GM12878 (cell line): ENCODE measurements around the gene RAB28. TPM values are rescaled to one million over a fixed set of nuclear protein-coding genes. Genes with fewer than 3 reads are reported as not detected.

Experiments
- ATAC-seq: fragments of 200-7000 bp; cut with Tn5 transposase; 3 replicates; pipeline ENCODE4 v1.9.1; 2020; ENCODE audit warnings: mild to moderate bottlenecking, moderate library complexity
- BruUV-seq: library from RNA; stranded (reverse); fragments of 400-500 nt; replicated peaks from 2 replicates; lab custom pipeline; 2021; lab: Mats Ljungman, UMichigan
- CTCF ChIA-PET: fragments of 300-600 bp; sonication (Branson Sonifier 250); formaldehyde crosslinking; extraction: SDS; loops from one replicate; lab custom pipeline; 2021; ENCODE audit warnings: inconsistent platforms; lab: Yijun Ruan, JAX
- POLR2A ChIA-PET: fragments of 350-600 bp; formaldehyde crosslinking; extraction: SDS; loops from one replicate; lab custom pipeline; 2021; ENCODE audit warnings: inconsistent platforms; lab: Charles Lee
- RAD21 ChIA-PET: fragments of 300-600 bp; sonication (Branson Sonifier 250); formaldehyde crosslinking; loops from one replicate; lab custom pipeline; 2023; ENCODE audit warnings: antibody characterized with exemption; ENCODE audit not compliant: unreplicated experiment; lab: Charles Lee
- SMC1A ChIA-PET: fragments of 300-600 bp; sonication (Branson Sonifier 250); formaldehyde crosslinking; loops from one replicate; lab custom pipeline; 2023; ENCODE audit not compliant: unreplicated experiment, uncharacterized antibody; lab: Charles Lee
- DNase-seq: peaks from one replicate; pipeline ENCODE4 v3.0.0-alpha.2; 2011; ENCODE audit warnings: low read depth, low spot score
- FAIRE-seq: peaks from 3 replicates; lab custom pipeline; 2011; peaks lifted over from hg19 to GRCh38; lab: Jason Lieb, UNC
- H2AFZ ChIP-seq: 2 replicates; pipeline ENCODE4 v1.6.0; 2011; ENCODE audit warnings: low read depth, low read length, control low read depth; ENCODE audit not compliant: control insufficient read depth
- H3K27ac ChIP-seq: 2 replicates; pipeline ENCODE4 v1.5.1; 2011; ENCODE audit warnings: control low read depth; ENCODE audit not compliant: control insufficient read depth, insufficient read depth
- H3K27me3 ChIP-seq, 2 experiments: replicated peaks in 1 of 2; 2 replicates each; pipeline versions ENCODE4 v1.6.0 to v1.6.1; 2011; ENCODE audit warnings: low read length in 1 of 2; ENCODE audit not compliant: control insufficient read depth in 2 of 2, insufficient read depth in 2 of 2
- H3K36me3 ChIP-seq, 2 experiments: 2 replicates each; pipeline ENCODE4 v1.5.1; 2011; ENCODE audit warnings: low read length in 1 of 2; ENCODE audit not compliant: control insufficient read depth in 2 of 2, insufficient read depth in 2 of 2
- H3K4me1 ChIP-seq: 2 replicates; pipeline ENCODE4 v1.6.1; 2011; ENCODE audit warnings: mild to moderate bottlenecking, low read length, moderate library complexity, mixed read lengths; ENCODE audit not compliant: control insufficient read depth, insufficient read depth
- H3K4me2 ChIP-seq: 2 replicates; pipeline ENCODE4 v1.6.0; 2011; ENCODE audit warnings: control low read depth; ENCODE audit not compliant: control insufficient read depth, insufficient read depth
- H3K4me3 ChIP-seq: fragments of 200-600 bp; sonication (generic); 2 replicates; pipeline ENCODE4 v1.5.1; 2016
- H3K79me2 ChIP-seq: 2 replicates; pipeline ENCODE4 v1.6.0; 2011; ENCODE audit warnings: low read length; ENCODE audit not compliant: control insufficient read depth, insufficient read depth
- H3K9ac ChIP-seq: 2 replicates; pipeline ENCODE4 v1.8.0; 2011; ENCODE audit warnings: low read length, control low read depth, mixed read lengths; ENCODE audit not compliant: control insufficient read depth, insufficient read depth
- H3K9me3 ChIP-seq: replicated peaks from 3 replicates; pipeline ENCODE4 v1.5.1; 2011; ENCODE audit warnings: mild to moderate bottlenecking, low read length; ENCODE audit not compliant: control insufficient read depth, insufficient read depth
- H4K20me1 ChIP-seq: 2 replicates; pipeline ENCODE4 v1.6.0; 2011; ENCODE audit not compliant: control insufficient read depth, insufficient read depth
- CTCF ChIP-seq, 3 experiments: IDR thresholded peaks in 2 of 3; conservative IDR thresholded peaks in 1 of 3; 2 replicates each; pipeline ENCODE4 v1.5.1; 2011; ENCODE audit warnings: low read depth in 3 of 3, low read length in 3 of 3, mild to moderate bottlenecking in 3 of 3, control low read depth in 2 of 3, moderate library complexity in 2 of 3, inconsistent platforms in 1 of 3, mixed read lengths in 1 of 3; ENCODE audit not compliant: control insufficient read depth in 2 of 3, insufficient read depth in 1 of 3; ENCODE audit errors: extremely low read depth in 1 of 3
- NR2C2 ChIP-seq: IDR thresholded peaks from 2 replicates; pipeline ENCODE4 v1.6.1; 2011; ENCODE audit warnings: borderline replicate concordance, low read depth; ENCODE audit not compliant: control insufficient read depth, insufficient read length
- RAD21 ChIP-seq: IDR thresholded peaks from 2 replicates; pipeline ENCODE4 v1.6.1; 2011; ENCODE audit warnings: mild to moderate bottlenecking, low read depth, low read length, moderate library complexity; ENCODE audit not compliant: insufficient read depth
- ZNF274 ChIP-seq: IDR thresholded peaks from one replicate; pipeline ENCODE4 v1.8.0; 2011; ENCODE audit not compliant: insufficient read length, insufficient read depth
- ZNF622 ChIP-seq: fragments of 450-650 bp; IDR thresholded peaks from 2 replicates; pipeline ENCODE4 v1.6.1; 2017; ENCODE audit warnings: mild to moderate bottlenecking, inconsistent platforms
- WGBS: methylation state at CpG from one replicate; pipeline ENCODE4 v1.1.6; 2016; ENCODE audit warnings: low lambda C conversion rate; ENCODE audit not compliant: insufficient replicate concordance, insufficient coverage; ENCODE audit errors: missing lambda C conversion rate; 5-methylcytosine and 5-hydroxymethylcytosine counted together
- in situ Hi-C: fragments of 300-500 bp; cut with MboI; formaldehyde crosslinking; loops from 9 replicates; pipeline ENCODE4 v1.14.3; 2018; ENCODE audit warnings: mixed read lengths
- intact Hi-C: fragments of 100-400 bp; cut with micrococcal nuclease; formaldehyde crosslinking; loops from one replicate; pipeline ENCODE4 v1.14.2; 2022; ENCODE audit not compliant: unreplicated experiment
- polyA plus RNA-seq, 11 experiments: library from polyadenylated mRNA; depleted of rRNA in 4 of 11; unstranded in 6 of 11; stranded (reverse) in 5 of 11; fragments of >200 nt; fragmentation: Nextera tagmentation in 4 of 11; fragmentation: Illumina TruSeq in 1 of 11; extraction: Ambion mirVana in 4 of 11; extraction: Trizol in 1 of 11; gene quantifications; 1 replicate in 1 of 11; 2 replicates in 10 of 11; pipeline versions ENCODE4 v1.2.1 to v1.2.3, GENCODE V29; 2011 to 2016; ENCODE audit warnings: inconsistent platforms in 2 of 11, missing spikeins in 2 of 11, low read depth in 1 of 11
- total RNA-seq, 4 experiments: library from RNA; depleted of rRNA in 3 of 4; stranded (reverse); fragments of >200 nt in 3 of 4; fragmentation: Illumina TruSeq in 1 of 4; extraction: Trizol in 1 of 4; gene quantifications; 2 replicates each; pipeline versions ENCODE4 v1.2.1 to v1.2.3, GENCODE V29; 2013 to 2021

Gene RAB28
- total and polyA plus RNA-seq, 10 of the 15 experiments (the other 5 are each of a cell fraction or from before 2014, with no cell fraction given): 5.8 to 29.3 (median 16.9) TPM

- peak; percentile 50; the same call in 2 of the 3 replicates for ATAC-seq
- TF ChIP-seq CTCF (IDR thresholded peaks at IDR 0.05 in 2 of 3, conservative IDR thresholded peaks at IDR 0.05 in 1 of 3; ENCODE audit: control insufficient read depth in 2 of 3, extremely low read depth in 1 of 3, insufficient read depth in 1 of 3, low read depth in 3 of 3, low read length in 3 of 3) (peak; percentile 15 to 28 (median 24); a peak in 3 of 6 replicates), RAD21 (peak; percentile 46), ZNF274 (no peak), NR2C2 (peak; percentile 29), ZNF622 (no peak)
- DNase-seq: no peak
- Histone ChIP-seq H3K9me3 (no peaks in the 10 kb centered on the region; the same call in 2 of the 3 replicates), H2AFZ (no peak overlapping the region), H3K27ac (no peak overlapping the region), H4K20me1 (no peaks in the 10 kb centered on the region), H3K27me3 (no peaks in the 10 kb centered on the region), H3K36me3 (no peaks in the 10 kb centered on the region), H3K4me3 (no peak overlapping the region), H3K79me2 (no peaks in the 10 kb centered on the region; the same call in 1 of the 2 replicates), H3K4me2 (no peak overlapping the region), H3K9ac (no peak overlapping the region), H3K4me1 (no peaks in the 10 kb centered on the region)
- CTCF ChIA-PET: interaction anchor here (0.6 to 2.9 kb wide), 12 partner anchors 10 to 489 kb away, joined by 3 to 15 read pairs (median 3); no protein-coding TSS in a partner anchor
- BruUV-seq: no TSS peak
- in situ Hi-C loops (no loop called here), intact Hi-C loops (no loop called here)
- POLR2A ChIA-PET: interaction anchor here (0.5 kb wide), 1 partner anchor 11 kb away, joined by 3 read pairs; no protein-coding TSS in a partner anchor
- 66% methylated on average over 9 of the region's 9 CpGs for WGBS
- SMC1A ChIA-PET: interaction anchor here (0.6 to 1.5 kb wide), 7 partner anchors 12 to 579 kb away, joined by 3 to 6 read pairs (median 4); no protein-coding TSS in a partner anchor
- RAD21 ChIA-PET: interaction anchor here (0.8 to 2.7 kb wide), 4 partner anchors 17 to 700 kb away, joined by 3 to 8 read pairs (median 6); no protein-coding TSS in a partner anchor
- no peak for FAIRE-seq
Measured at GRCh38 chr4:13430834-13431568, 53.1 kb downstream of the RAB28 start.
